HCT116 (cell line): ENCODE measurements around the gene CYP26B1. TPM values are rescaled to one million over a fixed set of nuclear protein-coding genes. Genes with fewer than 3 reads are reported as not detected.
A peak's percentile ranks its signal among the peaks of the same experiment; 100 is the strongest.

Source experiments
- ATAC-seq: fragments of 200-7000 bp; cut with Tn5 transposase; 2 replicates; pipeline ENCODE4 v1.9.1; 2020; ENCODE audit warnings: mild to moderate bottlenecking, moderate library complexity
- BruUV-seq: library from RNA; stranded (reverse); fragments of 400-500 nt; replicated peaks from 2 replicates; lab custom pipeline; 2021; lab: Mats Ljungman, UMichigan
- CTCF ChIA-PET: fragments of 300-600 bp; sonication (Branson Sonifier 250); formaldehyde crosslinking; loops from one replicate; lab custom pipeline; 2021; ENCODE audit warnings: antibody characterized with exemption; lab: Charles Lee
- POLR2A ChIA-PET: fragments of 300-600, 350-600 bp; sonication (Branson Sonifier 250); formaldehyde crosslinking; loops from one replicate; lab custom pipeline; 2021; ENCODE audit warnings: antibody characterized with exemption; lab: Charles Lee
- RAD21 ChIA-PET, 2 experiments: fragments of 300-600 bp; sonication (Branson Sonifier 250); formaldehyde crosslinking; loops; one replicate each; lab custom pipeline; 2023; ENCODE audit warnings: low total read pairs in 2 of 2; ENCODE audit not compliant: uncharacterized antibody in 2 of 2, unreplicated experiment in 2 of 2, low non-redundant PET in 1 of 2; lab: Charles Lee
- DNase-seq: peaks from one replicate; pipeline ENCODE4 v3.0.0-alpha.2; 2010; ENCODE audit warnings: low read depth, low spot score
- H2AFZ ChIP-seq: fragments of 200-600 bp; shearing (Covaris generic), sonication (generic); 2 replicates; pipeline ENCODE4 v1.6.1; 2017; ENCODE audit warnings: low read depth, mixed run types, mixed read lengths, antibody characterized with exemption, low read length; ENCODE audit not compliant: poor library complexity, severe bottlenecking
- H3K27ac ChIP-seq: 2 replicates; pipeline ENCODE4 v1.5.1; 2012; ENCODE audit warnings: low read depth, low read length
- H3K27me3 ChIP-seq: fragments of 200-600 bp; sonication (generic); 2 replicates; pipeline ENCODE4 v1.6.1; 2016; ENCODE audit warnings: mixed run types, low read length, mixed read lengths; ENCODE audit not compliant: insufficient read depth
- H3K36me3 ChIP-seq, 2 experiments: fragments of 200-500 bp in 1 of 2; fragments of 200-600 bp in 1 of 2; sonication (Bioruptor generic) in 1 of 2; sonication (generic) in 1 of 2; 2 replicates each; pipeline versions ENCODE4 v1.5.1 to v1.6.1; 2014 to 2016; ENCODE audit warnings: low read length in 2 of 2, inconsistent platforms in 1 of 2, mixed read lengths in 1 of 2, mixed run types in 1 of 2; ENCODE audit not compliant: insufficient read depth in 2 of 2, control insufficient read depth in 1 of 2
- H3K4me1 ChIP-seq, 2 experiments: fragments of 200-600 bp in 1 of 2; sonication (generic) in 1 of 2; 2 replicates each; pipeline versions ENCODE4 v1.5.1 to v1.6.1; 2012 to 2017; ENCODE audit warnings: low read length in 2 of 2, inconsistent platforms in 1 of 2, mild to moderate bottlenecking in 1 of 2, mixed read lengths in 1 of 2, mixed run types in 1 of 2, moderate library complexity in 1 of 2; ENCODE audit not compliant: insufficient read depth in 2 of 2, control insufficient read depth in 1 of 2
- H3K4me2 ChIP-seq: fragments of 200-600 bp; sonication (generic); 2 replicates; pipeline ENCODE4 v1.6.1; 2017; ENCODE audit warnings: mixed run types, low read length, mixed read lengths
- H3K4me3 ChIP-seq, 2 experiments: fragments of 200-600 bp in 1 of 2; sonication (generic) in 1 of 2; replicated peaks in 1 of 2; 2 replicates each; pipeline ENCODE4 v1.5.1; 2011 to 2016; ENCODE audit warnings: low read length in 2 of 2, control low read depth in 1 of 2, low read depth in 1 of 2, mild to moderate bottlenecking in 1 of 2, mixed read lengths in 1 of 2, mixed run types in 1 of 2
- H3K79me2 ChIP-seq: fragments of 200-600 bp; sonication (generic); 2 replicates; pipeline ENCODE4 v1.6.1; 2017; ENCODE audit warnings: mild to moderate bottlenecking, mixed run types, low read length, moderate library complexity, mixed read lengths; ENCODE audit not compliant: insufficient read depth
- H3K9ac ChIP-seq: fragments of 200-600 bp; sonication (generic); 2 replicates; pipeline ENCODE4 v1.6.1; 2016; ENCODE audit warnings: low read length, mixed read lengths
- H3K9me2 ChIP-seq: fragments of 200-600 bp; sonication (generic), shearing (Covaris generic); 2 replicates; pipeline ENCODE4 v1.6.1; 2017; ENCODE audit warnings: mixed run types, mild to moderate bottlenecking, moderate library complexity; ENCODE audit not compliant: insufficient read depth
- H3K9me3 ChIP-seq, 2 experiments: fragments of 200-500 bp in 1 of 2; fragments of 200-600 bp in 1 of 2; sonication (Bioruptor generic) in 1 of 2; sonication (generic) in 1 of 2; 2 replicates each; pipeline ENCODE4 v1.6.1; 2014 to 2017; ENCODE audit warnings: low read length in 2 of 2, mixed read lengths in 2 of 2, inconsistent platforms in 1 of 2, low read depth in 1 of 2, mild to moderate bottlenecking in 1 of 2, mixed run types in 1 of 2, moderate library complexity in 1 of 2; ENCODE audit not compliant: control insufficient read depth in 1 of 2, insufficient read depth in 1 of 2
- H4K20me1 ChIP-seq: fragments of 200-600 bp; sonication (generic), shearing (Covaris generic); 2 replicates; pipeline ENCODE4 v1.6.1; 2017; ENCODE audit warnings: mixed run types, mild to moderate bottlenecking, moderate library complexity; ENCODE audit not compliant: insufficient read depth
- EGR1 ChIP-seq: IDR thresholded peaks from 2 replicates; pipeline ENCODE4 v1.6.1; 2012; ENCODE audit warnings: low read depth
- ELF1 ChIP-seq: IDR thresholded peaks from 2 replicates; pipeline ENCODE4 v1.6.1; 2012; ENCODE audit warnings: low read depth, borderline replicate concordance
- JUND ChIP-seq: IDR thresholded peaks from 2 replicates; pipeline ENCODE4 v1.6.1; 2012
- POLR2A ChIP-seq: IDR thresholded peaks from 2 replicates; pipeline ENCODE4 v1.7.0; 2011; ENCODE audit warnings: borderline replicate concordance; ENCODE audit not compliant: insufficient read depth, insufficient read length; ENCODE audit errors: extremely low read depth
- POLR2AphosphoS5 ChIP-seq: IDR thresholded peaks from 2 replicates; pipeline ENCODE4 v1.6.1; 2011; ENCODE audit warnings: mild to moderate bottlenecking, low read depth, low read length, moderate library complexity
- TCF7L2 ChIP-seq: IDR thresholded peaks from 2 replicates; pipeline ENCODE4 v1.7.0; 2011; ENCODE audit warnings: borderline replicate concordance, inconsistent platforms; ENCODE audit not compliant: insufficient read depth, insufficient read length; ENCODE audit errors: extremely low read depth
- YY1 ChIP-seq: IDR thresholded peaks from 2 replicates; pipeline ENCODE4 v1.6.1; 2011; ENCODE audit warnings: low read length, low read depth, moderate library complexity, mild to moderate bottlenecking; ENCODE audit not compliant: insufficient replicate concordance; ENCODE audit errors: extremely low read depth
- ZFX ChIP-seq: fragments of 450-650 bp; IDR thresholded peaks from 2 replicates; pipeline ENCODE4 v1.6.1; 2017
- intact Hi-C: fragments of 100-400 bp; cut with micrococcal nuclease; formaldehyde crosslinking; loops from 2 replicates; pipeline ENCODE4 v1.10.0; 2022
- total RNA-seq: library from RNA; stranded (reverse); gene quantifications from one replicate; pipeline ENCODE4 v1.2.1, GENCODE V29; 2021; ENCODE audit not compliant: unreplicated experiment
- TF ChIP-seq, protein P1 (sequence below): IDR thresholded peaks from 2 replicates; pipeline ENCODE4 v1.6.1; 2012; ENCODE audit warnings: low read depth
- TF ChIP-seq, protein P2 (sequence below): IDR thresholded peaks from 2 replicates; pipeline ENCODE4 v1.6.1; 2011; ENCODE audit warnings: mild to moderate bottlenecking, low read length, moderate library complexity; ENCODE audit not compliant: insufficient replicate concordance; ENCODE audit errors: extremely low read depth

The CYP26B1 gene
- total RNA-seq, 1 experiment from 2014 or later, result 21.1 TPM

- H3K9ac ChIP-seq, result no peak overlapping the region; the same call in 1 of the 2 replicates
- ATAC-seq, result no peak
- intact Hi-C loops, result loop anchor here (2.0 kb wide), 1 partner anchor 599 kb away; no protein-coding TSS in a partner anchor
These were observed 4.0 kb downstream of the CYP26B1 start for GRCh38 chr2:72143441-72144273.

More at GRCh38 chr2:72143441-72144273, 4.0 kb downstream of the CYP26B1 start:
- Histone ChIP-seq H2AFZ (no peak overlapping the region), H3K9me3 (no peaks in the 10 kb centered on the region), H3K27me3 (no peaks in the 10 kb centered on the region), H3K9me2 (no peaks in the 10 kb centered on the region), H4K20me1 (no peaks in the 10 kb centered on the region), H3K4me2 (peak overlapping the region; percentile 90), H3K4me1 (peaks cover 14 to 32% of the 10 kb centered on the region in 2 experiments), H3K4me3 (peak overlapping the region; percentile 68 to 69), H3K27ac (no peak overlapping the region), H3K79me2 (no peaks in the 10 kb centered on the region), H3K36me3 (no peaks in the 10 kb centered on the region)
- CTCF ChIA-PET, result no interaction called here
- DNase-seq, result no peak
- TF ChIP-seq ELF1 (no peak), JUND (no peak), POLR2A (no peak), ZFX (no peak), POLR2AphosphoS5 (no peak), YY1 (no peak), EGR1 (no peak), TCF7L2 (no peak)
- TF ChIP-seq, protein P1, sequence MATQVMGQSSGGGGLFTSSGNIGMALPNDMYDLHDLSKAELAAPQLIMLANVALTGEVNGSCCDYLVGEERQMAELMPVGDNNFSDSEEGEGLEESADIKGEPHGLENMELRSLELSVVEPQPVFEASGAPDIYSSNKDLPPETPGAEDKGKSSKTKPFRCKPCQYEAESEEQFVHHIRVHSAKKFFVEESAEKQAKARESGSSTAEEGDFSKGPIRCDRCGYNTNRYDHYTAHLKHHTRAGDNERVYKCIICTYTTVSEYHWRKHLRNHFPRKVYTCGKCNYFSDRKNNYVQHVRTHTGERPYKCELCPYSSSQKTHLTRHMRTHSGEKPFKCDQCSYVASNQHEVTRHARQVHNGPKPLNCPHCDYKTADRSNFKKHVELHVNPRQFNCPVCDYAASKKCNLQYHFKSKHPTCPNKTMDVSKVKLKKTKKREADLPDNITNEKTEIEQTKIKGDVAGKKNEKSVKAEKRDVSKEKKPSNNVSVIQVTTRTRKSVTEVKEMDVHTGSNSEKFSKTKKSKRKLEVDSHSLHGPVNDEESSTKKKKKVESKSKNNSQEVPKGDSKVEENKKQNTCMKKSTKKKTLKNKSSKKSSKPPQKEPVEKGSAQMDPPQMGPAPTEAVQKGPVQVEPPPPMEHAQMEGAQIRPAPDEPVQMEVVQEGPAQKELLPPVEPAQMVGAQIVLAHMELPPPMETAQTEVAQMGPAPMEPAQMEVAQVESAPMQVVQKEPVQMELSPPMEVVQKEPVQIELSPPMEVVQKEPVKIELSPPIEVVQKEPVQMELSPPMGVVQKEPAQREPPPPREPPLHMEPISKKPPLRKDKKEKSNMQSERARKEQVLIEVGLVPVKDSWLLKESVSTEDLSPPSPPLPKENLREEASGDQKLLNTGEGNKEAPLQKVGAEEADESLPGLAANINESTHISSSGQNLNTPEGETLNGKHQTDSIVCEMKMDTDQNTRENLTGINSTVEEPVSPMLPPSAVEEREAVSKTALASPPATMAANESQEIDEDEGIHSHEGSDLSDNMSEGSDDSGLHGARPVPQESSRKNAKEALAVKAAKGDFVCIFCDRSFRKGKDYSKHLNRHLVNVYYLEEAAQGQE, result no peak
- TF ChIP-seq, protein P2, sequence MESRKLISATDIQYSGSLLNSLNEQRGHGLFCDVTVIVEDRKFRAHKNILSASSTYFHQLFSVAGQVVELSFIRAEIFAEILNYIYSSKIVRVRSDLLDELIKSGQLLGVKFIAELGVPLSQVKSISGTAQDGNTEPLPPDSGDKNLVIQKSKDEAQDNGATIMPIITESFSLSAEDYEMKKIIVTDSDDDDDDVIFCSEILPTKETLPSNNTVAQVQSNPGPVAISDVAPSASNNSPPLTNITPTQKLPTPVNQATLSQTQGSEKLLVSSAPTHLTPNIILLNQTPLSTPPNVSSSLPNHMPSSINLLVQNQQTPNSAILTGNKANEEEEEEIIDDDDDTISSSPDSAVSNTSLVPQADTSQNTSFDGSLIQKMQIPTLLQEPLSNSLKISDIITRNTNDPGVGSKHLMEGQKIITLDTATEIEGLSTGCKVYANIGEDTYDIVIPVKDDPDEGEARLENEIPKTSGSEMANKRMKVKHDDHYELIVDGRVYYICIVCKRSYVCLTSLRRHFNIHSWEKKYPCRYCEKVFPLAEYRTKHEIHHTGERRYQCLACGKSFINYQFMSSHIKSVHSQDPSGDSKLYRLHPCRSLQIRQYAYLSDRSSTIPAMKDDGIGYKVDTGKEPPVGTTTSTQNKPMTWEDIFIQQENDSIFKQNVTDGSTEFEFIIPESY, result no peak
- BruUV-seq, result TSS peak; percentile 72
- POLR2A ChIA-PET, result no interaction called here
- RAD21 ChIA-PET, result no interaction called here
